Activated CD4-positive, alpha-beta T cell treated with anti-CD3 and anti-CD28 coated beads, Interleukin-2, amount 50 U/mL, for 1 hour (primary cell): ENCODE measurements around the gene ZNF544.

ENCODE experiments used
- DNase-seq: peaks from one replicate; pipeline ENCODE4 v3.0.0-alpha.2; 2020

Gene ZNF544

GRCh38 chr19:58228585-58229254 is at the start of gene ZNF544:
TSS of gene ZNF544 (plus strand) at chr19:58228914. CDS start at chr19:58244024, 15,110 bp downstream.
- peak; percentile 37 for DNase-seq

DNA sequence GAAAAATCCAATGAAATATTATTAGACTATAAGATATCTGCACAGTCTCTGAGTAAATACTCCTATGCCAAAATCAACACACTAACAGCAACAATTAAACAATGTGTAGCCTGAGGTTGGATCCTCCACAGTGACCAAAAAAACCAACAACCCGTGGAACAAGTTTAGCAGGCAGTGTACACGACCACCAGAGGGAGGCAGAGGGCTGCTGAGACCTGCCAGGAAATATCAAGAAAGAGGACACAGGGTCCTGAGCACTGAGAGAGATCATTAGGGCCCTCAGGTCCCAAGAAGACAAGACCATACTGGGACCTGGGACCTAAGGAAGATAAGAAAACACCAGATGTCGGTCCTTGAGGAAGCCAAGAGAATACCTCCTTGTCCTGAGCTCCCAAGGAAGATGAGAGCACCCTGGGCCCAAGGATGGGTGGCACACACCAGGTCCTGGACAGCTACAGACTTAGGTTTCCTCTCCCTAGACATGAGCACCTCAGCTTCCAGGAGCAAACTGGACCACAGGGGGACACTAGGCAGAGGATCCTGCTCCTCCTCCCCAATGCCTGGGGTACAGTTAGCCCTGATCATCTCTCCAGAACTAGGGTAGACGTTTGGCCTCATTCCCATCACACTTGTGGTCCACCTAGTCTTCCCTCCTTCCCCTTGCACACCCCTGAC is 46.7 kb upstream of the ZNF544 start:
- DNase-seq = peak; percentile 65

- DNase-seq = peak; percentile 81
These were observed 46.1 kb upstream of the ZNF544 start for GRCh38 chr19:58182577-58182988.

GRCh38 chr19:58182989-58183816 is 45.5 kb upstream of the ZNF544 start, which contains the start of gene ZNF274:
TSS of gene ZNF274 (plus strand) at chr19:58183061. CDS start at chr19:58183966, 905 bp downstream.
- DNase-seq = peak; percentile 94

DNA sequence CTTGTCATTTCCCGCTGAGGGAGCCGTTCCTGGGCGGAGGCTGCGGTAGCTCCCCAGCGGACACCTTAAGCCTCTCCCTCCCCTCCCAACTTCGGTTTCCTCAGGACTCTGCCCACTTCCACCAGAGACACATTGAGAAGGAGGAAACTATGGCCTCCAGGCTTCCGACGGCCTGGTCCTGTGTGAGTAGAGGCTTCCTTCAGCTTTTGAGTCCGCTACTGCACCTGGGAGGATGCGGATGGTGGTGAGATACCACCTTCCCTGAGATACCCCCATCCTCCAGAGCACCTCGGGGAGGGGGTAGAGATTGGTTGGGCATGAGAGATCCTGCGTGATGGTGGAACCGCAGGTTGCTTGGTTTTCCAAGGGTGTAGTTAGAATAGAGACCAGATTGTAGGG is 44.9 kb upstream of the ZNF544 start:
- DNase-seq = no peak

GRCh38 chr19:58196901-58197616 is 31.7 kb upstream of the ZNF544 start:
- DNase-seq = no peak

- DNase-seq = no peak
These were observed 24.8 kb upstream of the ZNF544 start for GRCh38 chr19:58203814-58204475.

GRCh38 chr19:58204566-58204965 is 24.1 kb upstream of the ZNF544 start:
- DNase-seq = no peak

- no peak for DNase-seq
These were observed 19.1 kb upstream of the ZNF544 start for GRCh38 chr19:58209577-58209976.

- no peak for DNase-seq
These were observed 16.2 kb upstream of the ZNF544 start for GRCh38 chr19:58212336-58213074.

- DNase-seq = no peak
These were observed 15.7 kb upstream of the ZNF544 start for GRCh38 chr19:58213075-58213369.

GRCh38 chr19:58217069-58217481 is 11.6 kb upstream of the ZNF544 start:
- no peak for DNase-seq

DNA sequence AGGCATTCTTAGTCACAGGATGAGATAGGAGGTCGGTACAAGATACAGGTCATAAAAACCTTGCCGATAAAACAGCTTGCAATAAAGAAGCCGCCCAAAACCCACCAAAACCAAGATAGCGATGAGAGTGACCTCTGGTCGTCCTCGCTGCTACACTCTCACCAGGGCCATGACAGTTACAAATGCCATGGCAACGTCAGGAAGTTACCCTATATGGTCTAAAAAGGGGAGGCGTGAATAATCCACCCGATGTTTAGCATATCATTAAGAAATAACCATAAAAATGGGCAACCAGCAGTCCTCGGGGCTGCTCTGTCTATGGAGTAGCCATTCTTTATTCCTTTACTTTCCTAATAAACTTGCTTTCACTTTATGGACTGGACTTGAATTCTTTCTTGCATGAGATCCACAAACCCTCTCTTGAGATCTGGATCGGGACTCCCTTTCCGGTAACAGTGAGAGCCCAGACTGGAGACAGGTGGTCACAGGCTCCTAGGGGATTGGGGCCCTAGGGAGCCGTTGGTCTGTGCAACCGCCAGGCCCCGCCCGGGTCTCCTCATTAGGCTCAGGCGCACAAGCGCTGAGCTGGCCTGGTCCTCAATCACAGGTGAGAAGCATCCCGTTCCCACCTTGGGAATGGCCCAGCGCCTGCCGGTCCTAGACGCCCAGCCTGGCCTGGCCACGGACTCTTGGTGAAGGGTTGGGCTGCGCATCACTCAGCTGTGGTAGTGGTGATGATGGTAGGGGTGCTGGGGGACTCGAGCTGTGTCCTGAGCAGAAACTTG is 10.9 kb upstream of the ZNF544 start:
- no peak for DNase-seq

- DNase-seq = peak; percentile 8
These were observed 9.8 kb upstream of the ZNF544 start for GRCh38 chr19:58218899-58219298.

GRCh38 chr19:58227964-58228584 is 640 bp upstream of the ZNF544 start:
- DNase-seq = no peak

DNA sequence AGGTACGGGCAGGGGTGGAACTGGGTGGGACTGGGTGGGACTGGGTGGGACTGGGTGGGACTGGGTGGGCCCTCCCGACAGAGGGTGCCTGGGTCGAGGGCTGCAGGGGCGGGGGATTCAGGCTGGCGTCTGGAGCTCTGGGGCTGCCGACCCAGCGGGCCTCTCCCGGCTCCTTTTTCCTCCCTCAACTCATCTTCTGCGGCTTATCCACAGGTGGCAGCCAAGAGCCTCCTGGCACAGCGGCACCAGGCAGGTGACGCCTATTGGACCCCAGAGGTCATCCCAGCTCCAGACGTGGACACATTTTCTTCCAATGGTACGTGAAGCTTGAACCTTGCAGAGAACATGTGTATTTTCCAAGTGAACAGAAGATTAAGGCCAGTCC is 533 bp downstream of the ZNF544 start:
- peak; percentile 11 for DNase-seq

DNA sequence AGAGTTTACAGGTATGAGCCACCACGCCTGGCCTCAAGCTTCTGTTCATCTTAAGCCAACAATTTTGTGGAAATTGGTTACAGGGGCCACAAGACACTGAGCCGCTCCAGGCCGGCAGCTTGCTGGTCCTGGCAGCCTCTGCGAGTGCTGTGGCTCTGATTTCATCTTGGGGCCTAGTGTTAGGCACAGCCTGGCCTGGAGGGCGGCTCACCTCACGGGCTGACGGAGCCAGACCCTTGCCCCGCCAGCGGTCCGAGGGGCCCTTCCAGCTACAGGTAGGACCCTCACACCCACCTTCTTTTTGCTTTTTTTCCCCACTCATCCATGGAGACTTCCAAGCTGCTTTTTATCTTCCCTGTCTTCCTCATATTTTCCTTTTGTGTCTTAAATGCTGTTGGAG is 8.6 kb downstream of the ZNF544 start:
- DNase-seq = no peak

- DNase-seq = no peak
These were observed 14.6 kb downstream of the ZNF544 start for GRCh38 chr19:58243351-58243750.

DNA sequence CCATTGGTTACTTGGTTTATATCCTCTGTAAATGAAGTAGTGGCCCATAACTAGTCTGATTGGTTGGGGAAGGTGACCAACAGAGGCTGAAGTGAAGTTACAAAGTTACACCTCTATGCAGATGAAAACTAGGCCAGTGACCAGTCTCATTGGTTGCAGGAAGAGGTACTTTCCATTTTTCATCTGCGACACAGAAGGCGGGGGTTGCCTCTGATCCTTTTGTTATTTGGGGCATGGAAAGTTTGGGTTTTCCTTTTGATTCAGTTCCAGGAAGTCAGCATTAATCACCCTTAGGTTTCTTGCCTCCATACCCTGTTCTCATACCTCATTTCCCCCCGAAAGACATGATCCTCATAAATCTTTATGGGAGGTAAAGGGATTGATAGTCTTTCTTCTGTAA is 20.2 kb downstream of the ZNF544 start:
- no peak for DNase-seq

GRCh38 chr19:58252102-58252685 is 23.5 kb downstream of the ZNF544 start:
- DNase-seq = no peak
